HEK293 (cell line): ENCODE results near the gene AKAP1.

Experiments used
- CTCF ChIP-seq: fragments of 450-650 bp; formaldehyde crosslinking; IDR thresholded peaks from 2 replicates; pipeline ENCODE4 v1.5.1; 2016; ENCODE audit warnings: missing biosample characterization, missing genetic modification characterization
- SP2 ChIP-seq: fragments of 450-650 bp; formaldehyde crosslinking; IDR thresholded peaks from 2 replicates; pipeline ENCODE4 v1.5.1; 2016; ENCODE audit warnings: missing biosample characterization, missing genetic modification characterization
- ZBTB8A ChIP-seq: fragments of 450-650 bp; formaldehyde crosslinking; IDR thresholded peaks from 2 replicates; pipeline ENCODE4 v1.5.1; 2016; ENCODE audit warnings: missing biosample characterization, missing genetic modification characterization
- ZNF335 ChIP-seq: fragments of 450-650 bp; formaldehyde crosslinking; conservative IDR thresholded peaks from 2 replicates; pipeline ENCODE4 v1.5.1; 2016; ENCODE audit warnings: missing biosample characterization, missing genetic modification characterization
- ZNF423 ChIP-seq: fragments of 450-650 bp; formaldehyde crosslinking; IDR thresholded peaks from 2 replicates; pipeline ENCODE4 v1.5.1; 2016; ENCODE audit warnings: missing biosample characterization, missing genetic modification characterization
- ZNF600 ChIP-seq: fragments of 450-650 bp; formaldehyde crosslinking; IDR thresholded peaks from 2 replicates; pipeline ENCODE4 v1.5.1; 2016; ENCODE audit warnings: missing biosample characterization, missing genetic modification characterization
- ZSCAN4 ChIP-seq: fragments of 450-650 bp; formaldehyde crosslinking; IDR thresholded peaks from 2 replicates; pipeline ENCODE4 v1.5.1; 2017; ENCODE audit warnings: missing biosample characterization, missing genetic modification characterization

- TF ChIP-seq CTCF (tag by site-specific recombination) (no peak), SP2 (tag by site-specific recombination) (no peak), ZSCAN4 (tag by site-specific recombination) (no peak), ZNF600 (tag by site-specific recombination) (no peak), ZNF335 (tag by site-specific recombination) (no peak), ZBTB8A (tag by site-specific recombination) (no peak), ZNF423 (tag by site-specific recombination) (no peak)
Observed at GRCh38 chr17:57078274-57078673, 6.8 kb upstream of the AKAP1 start.
